Activated naive CD4-positive, alpha-beta T cell treated with anti-CD3 and anti-CD28 coated beads, Interleukin-2, amount 50 U/mL, for 24 hours (primary cell): ENCODE data around the gene MEF2D.
A peak's percentile ranks its signal among the peaks of the same experiment; 100 is the strongest.

Source experiments
- H3K27ac Mint-ChIP-seq: one replicate; pipeline ENCODE4 v1.8.0; 2021; ENCODE audit warnings: mild to moderate bottlenecking, mixed read lengths
- H3K27me3 Mint-ChIP-seq: one replicate; pipeline ENCODE4 v1.8.0; 2021; ENCODE audit warnings: mixed read lengths
- H3K36me3 Mint-ChIP-seq: one replicate; pipeline ENCODE4 v1.8.0; 2021; ENCODE audit warnings: mixed read lengths
- H3K4me1 Mint-ChIP-seq: one replicate; pipeline ENCODE4 v1.8.0; 2021; ENCODE audit warnings: mixed read lengths
- H3K4me3 Mint-ChIP-seq: one replicate; pipeline ENCODE4 v1.8.0; 2021; ENCODE audit warnings: mild to moderate bottlenecking, mixed read lengths
- H3K9me3 Mint-ChIP-seq: one replicate; pipeline ENCODE4 v1.8.0; 2021; ENCODE audit warnings: mixed read lengths

The MEF2D gene

GRCh38 chr1:156461781-156462647 lies 38.6 kb downstream of the MEF2D start:
- Mint-ChIP-seq H3K36me3 (peaks cover 9% of the 10 kb centered on the region), H3K27ac (peak overlapping the region; percentile 76), H3K27me3 (no peaks in the 10 kb centered on the region), H3K9me3 (no peaks in the 10 kb centered on the region), H3K4me3 (no peak overlapping the region), H3K4me1 (peaks cover 28% of the 10 kb centered on the region)

- peaks cover 8% of the 10 kb centered on the region for H3K36me3 Mint-ChIP-seq
- H3K4me3 Mint-ChIP-seq: no peak overlapping the region
- H3K27me3 Mint-ChIP-seq: no peaks in the 10 kb centered on the region
- H3K27ac Mint-ChIP-seq: peak overlapping the region; percentile 76
- no peaks in the 10 kb centered on the region for H3K9me3 Mint-ChIP-seq
- peaks cover 35% of the 10 kb centered on the region for H3K4me1 Mint-ChIP-seq
These were observed 39.5 kb downstream of the MEF2D start for GRCh38 chr1:156461109-156461508.

- Mint-ChIP-seq H3K27ac (peak overlapping the region; percentile 37), H3K27me3 (no peaks in the 10 kb centered on the region), H3K36me3 (peaks cover 7% of the 10 kb centered on the region), H3K4me1 (peaks cover 32% of the 10 kb centered on the region), H3K4me3 (no peak overlapping the region), H3K9me3 (no peaks in the 10 kb centered on the region)
These were observed 40.0 kb downstream of the MEF2D start for GRCh38 chr1:156460525-156460924.

GRCh38 chr1:156458181-156458503 lies 42.4 kb downstream of the MEF2D start:
- H3K27ac Mint-ChIP-seq: no peak overlapping the region
- peaks cover 16% of the 10 kb centered on the region for H3K4me1 Mint-ChIP-seq
- H3K27me3 Mint-ChIP-seq: no peaks in the 10 kb centered on the region
- H3K4me3 Mint-ChIP-seq: no peak overlapping the region
- H3K36me3 Mint-ChIP-seq: no peaks in the 10 kb centered on the region
- H3K9me3 Mint-ChIP-seq: no peaks in the 10 kb centered on the region

GRCh38 chr1:156456625-156457465 lies 43.7 kb downstream of the MEF2D start:
- Mint-ChIP-seq H3K9me3 (no peaks in the 10 kb centered on the region), H3K27me3 (no peaks in the 10 kb centered on the region), H3K4me1 (peaks cover 16% of the 10 kb centered on the region), H3K4me3 (peak overlapping the region; percentile 95), H3K27ac (peak overlapping the region; percentile 98), H3K36me3 (no peaks in the 10 kb centered on the region)

- H3K4me3 Mint-ChIP-seq: no peak overlapping the region
- H3K36me3 Mint-ChIP-seq: no peaks in the 10 kb centered on the region
- no peak overlapping the region for H3K27ac Mint-ChIP-seq
- no peaks in the 10 kb centered on the region for H3K27me3 Mint-ChIP-seq
- H3K4me1 Mint-ChIP-seq: peaks cover 16% of the 10 kb centered on the region
- H3K9me3 Mint-ChIP-seq: no peaks in the 10 kb centered on the region
These were observed 45.2 kb downstream of the MEF2D start for GRCh38 chr1:156455362-156455761.

- no peaks in the 10 kb centered on the region for H3K36me3 Mint-ChIP-seq
- no peaks in the 10 kb centered on the region for H3K9me3 Mint-ChIP-seq
- H3K27ac Mint-ChIP-seq: no peak overlapping the region
- peaks cover 3% of the 10 kb centered on the region for H3K27me3 Mint-ChIP-seq
- peaks cover 16% of the 10 kb centered on the region for H3K4me1 Mint-ChIP-seq
- no peak overlapping the region for H3K4me3 Mint-ChIP-seq
These were observed 47.7 kb downstream of the MEF2D start for GRCh38 chr1:156452907-156453306.

- H3K36me3 Mint-ChIP-seq: no peaks in the 10 kb centered on the region
- no peak overlapping the region for H3K4me3 Mint-ChIP-seq
- peaks cover 5% of the 10 kb centered on the region for H3K4me1 Mint-ChIP-seq
- H3K27me3 Mint-ChIP-seq: peaks cover 8% of the 10 kb centered on the region
- H3K9me3 Mint-ChIP-seq: no peaks in the 10 kb centered on the region
- no peak overlapping the region for H3K27ac Mint-ChIP-seq
These were observed 48.9 kb downstream of the MEF2D start for GRCh38 chr1:156451505-156452160.

- Mint-ChIP-seq H3K27ac (no peak overlapping the region), H3K4me3 (no peak overlapping the region), H3K9me3 (no peaks in the 10 kb centered on the region), H3K27me3 (peaks cover 22% of the 10 kb centered on the region), H3K36me3 (no peaks in the 10 kb centered on the region), H3K4me1 (peaks cover 10% of the 10 kb centered on the region)
These were observed 52.2 kb downstream of the MEF2D start for GRCh38 chr1:156448134-156448967.

GRCh38 chr1:156445789-156446263 lies 54.7 kb downstream of the MEF2D start:
- H3K27ac Mint-ChIP-seq: peak overlapping the region; percentile 43
- peaks cover 40% of the 10 kb centered on the region for H3K27me3 Mint-ChIP-seq
- peaks cover 10% of the 10 kb centered on the region for H3K4me1 Mint-ChIP-seq
- H3K36me3 Mint-ChIP-seq: no peaks in the 10 kb centered on the region
- no peaks in the 10 kb centered on the region for H3K9me3 Mint-ChIP-seq
- H3K4me3 Mint-ChIP-seq: no peak overlapping the region

- Mint-ChIP-seq H3K36me3 (no peaks in the 10 kb centered on the region), H3K27ac (peak overlapping the region; percentile 38), H3K4me1 (peaks cover 10% of the 10 kb centered on the region), H3K9me3 (no peaks in the 10 kb centered on the region), H3K4me3 (no peak overlapping the region), H3K27me3 (peaks cover 50% of the 10 kb centered on the region)
These were observed 56.1 kb downstream of the MEF2D start for GRCh38 chr1:156444407-156445001.

GRCh38 chr1:156443286-156443685 lies 57.3 kb downstream of the MEF2D start:
- H3K9me3 Mint-ChIP-seq: no peaks in the 10 kb centered on the region
- peaks cover 19% of the 10 kb centered on the region for H3K4me1 Mint-ChIP-seq
- no peaks in the 10 kb centered on the region for H3K36me3 Mint-ChIP-seq
- H3K27me3 Mint-ChIP-seq: peaks cover 55% of the 10 kb centered on the region
- H3K4me3 Mint-ChIP-seq: no peak overlapping the region
- H3K27ac Mint-ChIP-seq: no peak overlapping the region

GRCh38 chr1:156440654-156441437 lies 59.7 kb downstream of the MEF2D start:
- H3K4me1 Mint-ChIP-seq: peaks cover 24% of the 10 kb centered on the region
- no peak overlapping the region for H3K4me3 Mint-ChIP-seq
- peak overlapping the region; percentile 76 for H3K27ac Mint-ChIP-seq
- H3K9me3 Mint-ChIP-seq: no peaks in the 10 kb centered on the region
- no peaks in the 10 kb centered on the region for H3K36me3 Mint-ChIP-seq
- peaks cover 61% of the 10 kb centered on the region for H3K27me3 Mint-ChIP-seq

- H3K4me1 Mint-ChIP-seq: peaks cover 28% of the 10 kb centered on the region
- H3K4me3 Mint-ChIP-seq: no peak overlapping the region
- peaks cover 62% of the 10 kb centered on the region for H3K27me3 Mint-ChIP-seq
- H3K9me3 Mint-ChIP-seq: no peaks in the 10 kb centered on the region
- H3K36me3 Mint-ChIP-seq: no peaks in the 10 kb centered on the region
- no peak overlapping the region for H3K27ac Mint-ChIP-seq
These were observed 60.8 kb downstream of the MEF2D start for GRCh38 chr1:156439777-156440183.
